ENCODE data around the gene KLHL36.

DNA sequence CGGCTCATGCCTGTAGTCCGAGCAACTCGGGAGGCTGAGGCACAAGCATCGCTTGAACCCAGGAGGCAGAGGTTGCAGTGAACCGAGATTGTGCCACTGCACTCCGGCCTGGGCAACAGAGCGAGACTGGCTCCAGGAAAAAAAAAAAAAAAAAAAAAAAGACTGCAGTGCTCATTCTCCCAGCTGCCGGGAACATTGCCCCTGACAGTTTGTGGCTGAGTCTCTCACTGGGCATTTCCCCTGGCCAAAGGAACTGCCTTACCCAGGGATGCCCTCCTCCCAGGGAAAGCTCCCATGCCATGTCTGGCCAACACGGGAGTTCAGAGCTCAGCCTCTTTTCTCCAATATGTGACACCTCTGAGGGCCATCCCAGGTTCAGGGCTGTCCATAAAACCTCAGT, 30.2 kb downstream of the KLHL36 start:
- TF ChIP-seq ESRRG (CRISPR knock-in tag; IDR thresholded peaks at IDR 0.05) = no peak
- no peak for TF ChIP-seq GLIS3 (CRISPR knock-in tag; IDR thresholded peaks at IDR 0.05)
- TF ChIP-seq POU6F1 (CRISPR knock-in tag; IDR thresholded peaks at IDR 0.05; ENCODE audit: borderline replicate concordance, low read depth) = no peak
- TF ChIP-seq ZFP3 (CRISPR knock-in tag; IDR thresholded peaks at IDR 0.05) = no peak
- TF ChIP-seq, protein P1, sequence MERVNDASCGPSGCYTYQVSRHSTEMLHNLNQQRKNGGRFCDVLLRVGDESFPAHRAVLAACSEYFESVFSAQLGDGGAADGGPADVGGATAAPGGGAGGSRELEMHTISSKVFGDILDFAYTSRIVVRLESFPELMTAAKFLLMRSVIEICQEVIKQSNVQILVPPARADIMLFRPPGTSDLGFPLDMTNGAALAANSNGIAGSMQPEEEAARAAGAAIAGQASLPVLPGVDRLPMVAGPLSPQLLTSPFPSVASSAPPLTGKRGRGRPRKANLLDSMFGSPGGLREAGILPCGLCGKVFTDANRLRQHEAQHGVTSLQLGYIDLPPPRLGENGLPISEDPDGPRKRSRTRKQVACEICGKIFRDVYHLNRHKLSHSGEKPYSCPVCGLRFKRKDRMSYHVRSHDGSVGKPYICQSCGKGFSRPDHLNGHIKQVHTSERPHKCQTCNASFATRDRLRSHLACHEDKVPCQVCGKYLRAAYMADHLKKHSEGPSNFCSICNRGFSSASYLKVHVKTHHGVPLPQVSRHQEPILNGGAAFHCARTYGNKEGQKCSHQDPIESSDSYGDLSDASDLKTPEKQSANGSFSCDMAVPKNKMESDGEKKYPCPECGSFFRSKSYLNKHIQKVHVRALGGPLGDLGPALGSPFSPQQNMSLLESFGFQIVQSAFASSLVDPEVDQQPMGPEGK (CRISPR knock-in tag; IDR thresholded peaks at IDR 0.05; ENCODE audit: borderline replicate concordance) = no peak
- no peak for TF ChIP-seq ZNF565 (CRISPR knock-in tag; conservative IDR thresholded peaks at IDR 0.05; ENCODE audit: low read depth)
- no peak for TF ChIP-seq TCF4 (CRISPR knock-in tag; IDR thresholded peaks at IDR 0.05; ENCODE audit: borderline replicate concordance)
- no peak for TF ChIP-seq ZNF70 (CRISPR knock-in tag; IDR thresholded peaks at IDR 0.05)
- no peak for TF ChIP-seq ZC3H10 (CRISPR knock-in tag; IDR thresholded peaks at IDR 0.05)

All from SK-N-SH treated with all-trans-retinoic acid at 6 μM for 48 hours (cell line).